ENCODE results near the gene KMT2B.

KMT2B gene

GRCh38 chr19:35738021-35738886 lies 20.5 kb downstream of the KMT2B start:
- TF ChIP-seq CTCF (IDR thresholded peaks at IDR 0.05; ENCODE audit: control extremely low read depth, extremely low read depth, low read depth, missing control alignments): no peak
- DNase-seq (ENCODE audit: extremely low spot score): no peak
- CTCF ChIA-PET: interaction anchor here (1.4 to 6.1 kb wide), 3 partner anchors 14 to 45 kb away, joined by 10 to 20 read pairs (median 14); no protein-coding TSS in a partner anchor
- POLR2A ChIA-PET: interaction anchor here (2.1 kb wide), 1 partner anchor 10 kb away, joined by 5 read pairs; no protein-coding TSS in a partner anchor

GRCh38 chr19:35738887-35739229 lies 21.1 kb downstream of the KMT2B start:
- ChIA-PET POLR2A (interaction anchor here (1.4 to 2.1 kb wide), 2 partner anchors 10 to 26 kb away, joined by 4 to 7 read pairs; partner anchors contain the start of gene LIN37), CTCF (interaction anchor here (2.2 to 6.1 kb wide), 2 partner anchors 15 to 44 kb away, joined by 10 to 20 read pairs; no protein-coding TSS in a partner anchor)
- no peak for DNase-seq (ENCODE audit: extremely low spot score)
- no peak for TF ChIP-seq CTCF (IDR thresholded peaks at IDR 0.05; ENCODE audit: control extremely low read depth, extremely low read depth, low read depth, missing control alignments)

GRCh38 chr19:35739275-35740107 lies 21.7 kb downstream of the KMT2B start:
- DNase-seq (ENCODE audit: extremely low spot score): no peak
- CTCF ChIA-PET: interaction anchor here (0.7 to 2.2 kb wide), 8 partner anchors 13 to 97 kb away, joined by 3 to 10 read pairs (median 3); no protein-coding TSS in a partner anchor
- POLR2A ChIA-PET: interaction anchor here (1.0 to 2.1 kb wide), 6 partner anchors 9 to 37 kb away, joined by 4 to 20 read pairs (median 7); partner anchors contain the start of gene LIN37
- TF ChIP-seq CTCF (IDR thresholded peaks at IDR 0.05; ENCODE audit: control extremely low read depth, extremely low read depth, low read depth, missing control alignments): no peak

GRCh38 chr19:35740108-35740422 lies 22.3 kb downstream of the KMT2B start:
- POLR2A ChIA-PET: interaction anchor here (0.9 to 2.1 kb wide), 10 partner anchors 8 to 97 kb away, joined by 3 to 20 read pairs (median 6); partner anchors contain the start of genes KMT2B and LIN37
- CTCF ChIA-PET: interaction anchor here (0.7 to 2.2 kb wide), 11 partner anchors 14 to 128 kb away, joined by 3 to 10 read pairs (median 3); partner anchors contain the start of gene APLP1
- no peak for DNase-seq (ENCODE audit: extremely low spot score)
- no peak for TF ChIP-seq CTCF (IDR thresholded peaks at IDR 0.05; ENCODE audit: control extremely low read depth, extremely low read depth, low read depth, missing control alignments)

GRCh38 chr19:35740423-35741202 lies 22.8 kb downstream of the KMT2B start:
- peak; percentile 98 for DNase-seq (ENCODE audit: extremely low spot score)
- TF ChIP-seq CTCF (IDR thresholded peaks at IDR 0.05; ENCODE audit: control extremely low read depth, extremely low read depth, low read depth, missing control alignments): peak; percentile 37
- CTCF ChIA-PET: interaction anchor here (0.9 to 2.2 kb wide), 12 partner anchors 13 to 128 kb away, joined by 3 to 10 read pairs (median 3); partner anchors contain the start of gene APLP1
- POLR2A ChIA-PET: interaction anchor here (0.8 to 2.1 kb wide), 12 partner anchors 8 to 255 kb away, joined by 3 to 20 read pairs (median 6); partner anchors contain the start of genes KMT2B and LIN37

Data from GM10248 (cell line).